GM23248 (cell line): ENCODE measurements around the gene DHX29.

Experiments used
- EZH2 ChIP-seq: fragments of 200-600 bp; sonication (generic); IDR thresholded peaks from 2 replicates; pipeline ENCODE4 v1.6.1; 2018; ENCODE audit warnings: antibody characterized with exemption, mild to moderate bottlenecking; ENCODE audit not compliant: insufficient read depth, poor library complexity, severe bottlenecking
- EZH2phosphoT487 ChIP-seq: fragments of 200-600 bp; sonication (generic); IDR thresholded peaks from 2 replicates; pipeline ENCODE4 v1.6.1; 2018; ENCODE audit warnings: antibody characterized with exemption, moderate library complexity, mild to moderate bottlenecking, low read depth; ENCODE audit not compliant: insufficient read depth

DNA sequence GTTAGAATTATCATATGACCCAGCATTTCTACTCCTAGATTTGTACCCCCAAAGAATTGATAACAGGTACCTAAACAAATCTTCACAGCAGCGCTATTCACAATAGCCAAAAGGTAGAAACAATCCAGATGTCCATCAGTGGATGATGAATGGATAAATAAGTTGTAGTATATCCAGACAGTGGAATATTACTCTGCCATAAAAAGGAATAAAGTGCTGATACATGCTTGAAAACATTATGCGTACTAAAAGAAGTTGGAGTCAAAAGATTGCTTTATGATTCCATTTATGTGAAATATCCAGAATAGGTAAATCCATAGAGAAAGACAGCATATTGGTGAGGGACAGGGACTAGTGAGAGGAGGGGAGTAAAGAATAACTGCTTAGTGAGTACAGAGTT is 26.3 kb upstream of the DHX29 start:
- TF ChIP-seq EZH2phosphoT487 (no peak), EZH2 (no peak)
